ENCODE measurements around the gene BEST2.

The BEST2 gene

DNA sequence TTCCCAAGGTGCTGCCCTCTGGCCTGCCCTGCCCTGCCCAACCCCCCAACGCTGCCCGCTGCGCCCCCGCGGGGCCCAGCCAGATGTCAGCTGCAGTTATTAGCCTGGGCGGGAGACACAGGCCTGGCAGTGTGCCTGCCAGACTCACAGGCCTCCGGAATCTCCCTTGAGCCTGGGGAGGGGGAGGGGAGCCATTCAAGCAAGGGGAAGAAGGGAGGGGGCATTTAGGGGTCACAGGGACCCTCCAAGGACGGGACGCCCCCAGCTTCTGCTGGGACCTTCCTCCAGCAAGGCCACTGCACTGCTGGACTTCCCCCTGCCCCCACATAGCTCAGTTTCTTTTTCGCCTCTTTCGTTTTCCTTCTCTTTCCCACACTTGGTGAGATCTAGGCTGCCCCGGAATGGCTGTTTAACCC lies 37.1 kb downstream of the BEST2 start:
- no peak overlapping the region for H3K4me3 ChIP-seq (ENCODE audit: low read depth, low read length)
- TF ChIP-seq, protein P1, sequence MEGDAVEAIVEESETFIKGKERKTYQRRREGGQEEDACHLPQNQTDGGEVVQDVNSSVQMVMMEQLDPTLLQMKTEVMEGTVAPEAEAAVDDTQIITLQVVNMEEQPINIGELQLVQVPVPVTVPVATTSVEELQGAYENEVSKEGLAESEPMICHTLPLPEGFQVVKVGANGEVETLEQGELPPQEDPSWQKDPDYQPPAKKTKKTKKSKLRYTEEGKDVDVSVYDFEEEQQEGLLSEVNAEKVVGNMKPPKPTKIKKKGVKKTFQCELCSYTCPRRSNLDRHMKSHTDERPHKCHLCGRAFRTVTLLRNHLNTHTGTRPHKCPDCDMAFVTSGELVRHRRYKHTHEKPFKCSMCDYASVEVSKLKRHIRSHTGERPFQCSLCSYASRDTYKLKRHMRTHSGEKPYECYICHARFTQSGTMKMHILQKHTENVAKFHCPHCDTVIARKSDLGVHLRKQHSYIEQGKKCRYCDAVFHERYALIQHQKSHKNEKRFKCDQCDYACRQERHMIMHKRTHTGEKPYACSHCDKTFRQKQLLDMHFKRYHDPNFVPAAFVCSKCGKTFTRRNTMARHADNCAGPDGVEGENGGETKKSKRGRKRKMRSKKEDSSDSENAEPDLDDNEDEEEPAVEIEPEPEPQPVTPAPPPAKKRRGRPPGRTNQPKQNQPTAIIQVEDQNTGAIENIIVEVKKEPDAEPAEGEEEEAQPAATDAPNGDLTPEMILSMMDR (IDR thresholded peaks at IDR 0.05; ENCODE audit: control insufficient read depth, extremely low read depth, insufficient read depth) = no peak
- DNase-seq (ENCODE audit: low read depth) = no peak

DNA sequence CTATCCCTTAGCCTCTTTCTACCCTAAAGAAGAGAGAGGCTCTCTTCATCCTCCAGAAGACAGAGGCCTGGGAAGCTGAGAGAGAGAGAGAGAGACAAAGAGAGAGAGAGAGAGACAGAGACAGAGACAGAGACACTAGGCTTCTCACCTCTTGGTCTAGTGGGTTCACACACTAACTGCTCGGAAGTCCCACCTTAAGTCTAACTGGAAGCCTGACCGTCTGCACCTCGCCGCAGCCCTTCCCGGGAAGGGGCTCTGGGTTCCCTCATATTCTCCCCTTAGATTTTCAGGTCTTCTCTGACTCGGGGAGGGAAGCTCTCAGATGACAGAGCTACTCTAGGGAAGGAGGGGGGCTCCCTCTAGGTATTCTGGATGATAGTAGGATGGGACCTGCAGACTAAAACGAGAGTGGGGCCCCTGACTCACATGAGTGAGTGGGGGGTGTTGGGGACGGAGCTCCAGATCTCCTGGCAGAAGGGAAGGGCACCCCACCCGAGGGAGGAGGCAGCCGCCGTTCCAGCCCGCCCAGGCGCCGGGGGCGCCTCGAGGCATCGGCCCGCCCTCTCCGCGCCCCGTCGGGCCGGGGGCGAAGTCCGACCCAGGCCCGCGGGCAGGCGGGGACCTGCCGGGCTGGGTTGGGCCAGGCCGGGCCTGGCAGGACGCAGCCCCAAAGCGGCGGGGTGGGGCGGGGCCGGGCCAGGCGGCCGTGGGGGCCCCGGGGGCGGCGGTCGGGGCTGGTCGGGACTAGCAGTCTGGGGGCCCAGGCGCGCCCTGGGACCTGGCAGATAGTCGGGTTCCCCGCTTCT lies 37.7 kb downstream of the BEST2 start:
- no peak for DNase-seq (ENCODE audit: low read depth)

DNA sequence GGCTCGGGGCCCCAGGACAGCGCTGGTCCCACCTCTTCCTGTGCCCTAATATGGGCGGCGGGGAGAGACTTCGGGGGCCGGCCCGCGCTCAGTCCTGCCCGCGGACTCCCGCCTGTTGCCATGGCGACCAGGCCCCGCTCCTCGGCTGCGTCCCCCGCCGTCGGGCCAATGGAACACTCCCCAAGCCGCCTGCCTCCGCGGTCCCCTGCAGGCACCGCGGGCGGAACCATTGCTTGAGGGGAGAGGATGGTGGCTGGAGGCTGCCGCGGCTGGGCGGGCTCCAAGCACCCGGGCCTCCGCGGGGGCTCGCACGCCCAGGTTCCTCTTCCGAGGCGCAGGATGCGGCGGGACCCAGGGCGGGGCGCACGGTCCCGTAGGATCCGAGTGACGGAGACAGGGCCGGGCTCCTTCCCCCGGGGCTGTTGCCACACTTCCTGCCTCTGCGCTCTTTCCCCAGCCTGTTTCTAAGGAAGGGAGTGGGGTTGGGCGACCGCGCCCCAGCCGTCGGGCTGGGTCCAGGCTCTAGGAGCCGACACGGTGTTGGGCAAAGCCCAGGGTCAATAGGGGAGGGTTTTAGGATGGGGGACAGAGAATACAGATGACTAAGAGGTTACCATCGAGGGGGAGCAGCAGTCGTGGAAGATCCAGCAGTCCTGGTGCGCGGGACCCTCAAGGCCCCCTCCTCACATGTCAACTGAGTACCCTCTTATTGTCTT lies 38.5 kb downstream of the BEST2 start:
- TF ChIP-seq, protein P1 (IDR thresholded peaks at IDR 0.05; ENCODE audit: control insufficient read depth, extremely low read depth, insufficient read depth) = no peak
- no peak for DNase-seq (ENCODE audit: low read depth)
- H3K4me3 ChIP-seq (ENCODE audit: low read depth, low read length) = no peak overlapping the region

More for the DNA sequence above, 37.7 kb downstream of the BEST2 start:
- no peak overlapping the region for H3K4me3 ChIP-seq (ENCODE audit: low read depth, low read length)
- TF ChIP-seq, protein P1 (IDR thresholded peaks at IDR 0.05; ENCODE audit: control insufficient read depth, extremely low read depth, insufficient read depth) = no peak

DNA sequence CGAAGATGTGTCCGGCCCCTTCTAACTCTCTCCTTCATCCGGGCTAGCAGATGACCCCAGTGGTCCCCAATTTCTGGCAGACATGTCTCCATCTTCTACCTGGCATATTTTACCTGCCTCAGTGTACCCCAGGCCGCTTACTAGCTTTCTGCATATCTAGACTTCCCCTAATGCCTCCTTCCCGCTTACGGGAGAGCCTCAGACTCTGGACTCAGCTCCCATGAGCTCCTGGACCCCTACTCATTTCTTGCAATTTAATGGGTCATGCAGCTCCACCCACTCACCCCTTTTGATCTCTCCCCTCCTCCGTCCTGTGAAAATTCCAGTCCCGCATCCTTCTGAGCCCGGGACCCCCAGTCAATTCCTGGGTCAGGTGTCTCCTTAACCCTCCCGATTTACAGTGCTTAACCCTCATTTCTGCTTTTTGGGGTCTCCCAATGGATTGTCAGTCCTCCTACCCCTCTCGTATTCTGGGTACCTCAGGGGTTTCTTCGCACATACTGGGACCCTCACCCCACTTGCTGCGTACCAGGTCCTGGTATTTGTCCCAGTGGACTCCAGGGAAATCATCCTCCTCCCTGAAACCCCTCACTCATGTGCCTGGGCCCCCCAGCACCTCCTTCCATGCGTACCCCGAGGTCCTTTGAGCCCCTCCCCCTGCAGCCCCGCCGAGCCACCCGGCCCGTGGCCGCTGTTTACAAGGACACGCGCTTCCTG lies 39.2 kb downstream of the BEST2 start:
- TF ChIP-seq, protein P1 (IDR thresholded peaks at IDR 0.05; ENCODE audit: control insufficient read depth, extremely low read depth, insufficient read depth) = no peak
- no peak for DNase-seq (ENCODE audit: low read depth)
- peak overlapping the region; percentile 86 for H3K4me3 ChIP-seq (ENCODE audit: low read depth, low read length)

DNA sequence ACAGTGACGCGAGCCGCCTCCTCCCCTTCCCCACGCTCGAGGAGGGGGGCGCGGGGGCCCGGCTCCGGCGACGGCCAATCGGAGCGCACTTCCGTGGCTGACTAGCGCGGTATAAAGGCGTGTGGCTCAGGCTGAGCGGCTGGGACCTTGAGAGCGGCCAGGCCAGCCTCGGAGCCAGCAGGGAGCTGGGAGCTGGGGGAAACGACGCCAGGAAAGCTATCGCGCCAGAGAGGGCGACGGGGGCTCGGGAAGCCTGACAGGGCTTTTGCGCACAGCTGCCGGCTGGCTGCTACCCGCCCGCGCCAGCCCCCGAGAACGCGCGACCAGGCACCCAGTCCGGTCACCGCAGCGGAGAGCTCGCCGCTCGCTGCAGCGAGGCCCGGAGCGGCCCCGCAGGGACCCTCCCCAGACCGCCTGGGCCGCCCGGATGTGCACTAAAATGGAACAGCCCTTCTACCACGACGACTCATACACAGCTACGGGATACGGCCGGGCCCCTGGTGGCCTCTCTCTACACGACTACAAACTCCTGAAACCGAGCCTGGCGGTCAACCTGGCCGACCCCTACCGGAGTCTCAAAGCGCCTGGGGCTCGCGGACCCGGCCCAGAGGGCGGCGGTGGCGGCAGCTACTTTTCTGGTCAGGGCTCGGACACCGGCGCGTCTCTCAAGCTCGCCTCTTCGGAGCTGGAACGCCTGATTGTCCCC lies 39.9 kb downstream of the BEST2 start, which contains the start of gene JUNB:
TSS of gene JUNB (plus strand) at position 142 of the 706 bp plus-strand sequence. CDS start at position 428, 286 bp downstream.
- TF ChIP-seq, protein P1 (IDR thresholded peaks at IDR 0.05; ENCODE audit: control insufficient read depth, extremely low read depth, insufficient read depth) = no peak
- peak within 1 kb of the TSS; percentile 86 for H3K4me3 ChIP-seq (ENCODE audit: low read depth, low read length)
- peak; percentile 87 for DNase-seq (ENCODE audit: low read depth)

All from LNCaP clone FGC (cell line).